ENCODE results near the gene SCG2. TPM values are rescaled to one million over a fixed set of nuclear protein-coding genes. Genes with fewer than 3 reads are reported as not detected.

Gene SCG2
- total RNA-seq, 2 experiments from 2014 or later = not detected

DNA sequence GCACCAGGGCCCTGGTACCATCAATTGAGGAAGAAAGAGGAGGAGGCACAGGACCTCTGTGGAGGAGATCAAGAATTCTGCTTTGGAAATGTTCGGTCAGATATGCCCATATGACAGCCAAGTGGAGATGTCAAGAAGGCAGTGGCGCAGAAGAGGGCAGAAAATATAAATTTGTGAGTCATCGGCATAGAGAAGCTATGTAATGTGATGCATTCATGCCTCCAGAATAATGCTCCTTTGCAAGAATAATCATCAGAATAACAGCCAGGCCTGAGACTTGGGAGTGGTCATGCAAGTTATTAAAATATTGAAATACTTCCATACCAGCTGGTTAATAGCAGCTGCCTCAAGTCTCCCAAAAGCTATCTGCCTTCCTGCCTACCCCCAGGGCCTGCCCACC, 32.1 kb upstream of the SCG2 start:
- no peaks in the 10 kb centered on the region for H3K27me3 ChIP-seq (ENCODE audit: control insufficient read depth in 1 of 2, insufficient read depth in 2 of 2, low read length in 2 of 2)
- H3K9me3 Mint-ChIP-seq = peaks cover 3% of the 10 kb centered on the region
- ATAC-seq (ENCODE audit: poor library complexity) (no peak), DNase-seq (no peak)
- H3K4me3 Mint-ChIP-seq = no peak overlapping the region
- CTCF ChIA-PET = no interaction called here
- no peak overlapping the region for H3K27ac Mint-ChIP-seq
- H3K27me3 Mint-ChIP-seq = peaks cover 15% of the 10 kb centered on the region
- no peak overlapping the region for H3K27ac ChIP-seq (ENCODE audit: low read depth in 1 of 2, low read length in 2 of 2)
- no peaks in the 10 kb centered on the region for H3K36me3 Mint-ChIP-seq (ENCODE audit: low read depth)
- intact Hi-C loops (cut with DNase I, micrococcal nuclease) = no loop called here
- H3K4me3 ChIP-seq (ENCODE audit: low read length) = no peak overlapping the region
- no peak for TF ChIP-seq CTCF (IDR thresholded peaks at IDR 0.05)
- peaks cover 0 to 6% of the 10 kb centered on the region in 2 experiments for H3K9me3 ChIP-seq (ENCODE audit: control insufficient read depth in 1 of 2, insufficient read depth in 1 of 2, low read length in 2 of 2)
- no peaks in the 10 kb centered on the region for H3K4me1 Mint-ChIP-seq (ENCODE audit: low read depth)
- no peaks in the 10 kb centered on the region for H3K4me1 ChIP-seq (ENCODE audit: insufficient read depth, low read length)
- no peaks in the 10 kb centered on the region for H3K36me3 ChIP-seq (ENCODE audit: insufficient read depth, low read length)
- POLR2A ChIA-PET = no interaction called here

- Histone ChIP-seq H3K27me3 (ENCODE audit: control insufficient read depth in 1 of 2, insufficient read depth in 2 of 2, low read length in 2 of 2) (no peaks in the 10 kb centered on the region), H3K27ac (ENCODE audit: low read depth in 1 of 2, low read length in 2 of 2) (no peak overlapping the region), H3K36me3 (ENCODE audit: insufficient read depth, low read length) (no peaks in the 10 kb centered on the region), H3K9me3 (ENCODE audit: control insufficient read depth in 1 of 2, insufficient read depth in 1 of 2, low read length in 2 of 2) (peaks cover 0 to 6% of the 10 kb centered on the region in 2 experiments), H3K4me3 (ENCODE audit: low read length) (no peak overlapping the region), H3K4me1 (ENCODE audit: insufficient read depth, low read length) (no peaks in the 10 kb centered on the region)
- peaks cover 17% of the 10 kb centered on the region for H3K27me3 Mint-ChIP-seq
- ChIA-PET POLR2A (no interaction called here), CTCF (no interaction called here)
- no peak overlapping the region for H3K27ac Mint-ChIP-seq
- no peaks in the 10 kb centered on the region for H3K4me1 Mint-ChIP-seq (ENCODE audit: low read depth)
- no peak for DNase-seq
- peaks cover 3% of the 10 kb centered on the region for H3K9me3 Mint-ChIP-seq
- H3K4me3 Mint-ChIP-seq = no peak overlapping the region
- no peak for TF ChIP-seq CTCF (IDR thresholded peaks at IDR 0.05)
- intact Hi-C loops (cut with DNase I, micrococcal nuclease) = no loop called here
- no peak for ATAC-seq (ENCODE audit: poor library complexity)
- no peaks in the 10 kb centered on the region for H3K36me3 Mint-ChIP-seq (ENCODE audit: low read depth)
Measured at GRCh38 chr2:223633656-223634055, 31.5 kb upstream of the SCG2 start.

DNA sequence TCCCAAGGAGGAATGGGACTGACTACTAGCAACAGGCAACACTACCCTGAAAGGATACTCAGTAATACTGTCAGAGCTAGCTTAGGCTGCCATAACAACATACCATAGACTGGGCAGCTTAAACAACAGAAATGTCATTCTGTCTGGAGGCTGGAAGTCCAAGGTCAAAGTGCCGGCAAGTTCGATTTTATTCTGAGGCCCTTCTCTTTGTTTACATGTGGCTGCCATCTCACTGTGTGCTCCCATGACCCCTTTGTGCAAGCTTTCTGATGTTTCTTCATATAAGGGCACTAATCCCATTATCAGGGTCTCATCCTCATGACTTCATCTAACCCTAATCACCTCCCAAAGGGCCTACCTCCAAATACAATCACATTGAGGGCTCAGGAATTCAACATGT, 30.7 kb upstream of the SCG2 start:
- POLR2A ChIA-PET = no interaction called here
- H3K4me3 Mint-ChIP-seq = no peak overlapping the region
- CTCF ChIA-PET = no interaction called here
- H3K27me3 Mint-ChIP-seq = peaks cover 17% of the 10 kb centered on the region
- Histone ChIP-seq H3K9me3 (ENCODE audit: control insufficient read depth in 1 of 2, insufficient read depth in 1 of 2, low read length in 2 of 2) (peaks cover 0 to 6% of the 10 kb centered on the region in 2 experiments), H3K36me3 (ENCODE audit: insufficient read depth, low read length) (no peaks in the 10 kb centered on the region), H3K4me3 (ENCODE audit: low read length) (no peak overlapping the region), H3K27ac (ENCODE audit: low read depth in 1 of 2, low read length in 2 of 2) (no peak overlapping the region), H3K27me3 (ENCODE audit: control insufficient read depth in 1 of 2, insufficient read depth in 2 of 2, low read length in 2 of 2) (no peaks in the 10 kb centered on the region), H3K4me1 (ENCODE audit: insufficient read depth, low read length) (no peaks in the 10 kb centered on the region)
- ATAC-seq (ENCODE audit: poor library complexity) (no peak), DNase-seq (no peak)
- intact Hi-C loops (cut with DNase I, micrococcal nuclease) = no loop called here
- no peak for TF ChIP-seq CTCF (IDR thresholded peaks at IDR 0.05)
- no peaks in the 10 kb centered on the region for H3K36me3 Mint-ChIP-seq (ENCODE audit: low read depth)
- H3K9me3 Mint-ChIP-seq = peaks cover 3% of the 10 kb centered on the region
- no peaks in the 10 kb centered on the region for H3K4me1 Mint-ChIP-seq (ENCODE audit: low read depth)
- no peak overlapping the region for H3K27ac Mint-ChIP-seq

All from CD4-positive, alpha-beta T cell (primary cell).